Measurements from ENCODE around the gene SLC12A2. TPM values are rescaled to one million over a fixed set of nuclear protein-coding genes. Genes with fewer than 3 reads are reported as not detected.

Gene SLC12A2
- total RNA-seq, 1 experiment from 2014 or later = 31.4 TPM

- DNase-seq = no peak
- H3K4me1 ChIP-seq = peaks cover 3% of the 10 kb centered on the region; the same call in 1 of the 2 replicates
- no peaks in the 10 kb centered on the region for H3K9me3 ChIP-seq (replicated peaks)
- H3K36me3 ChIP-seq = peaks cover 12% of the 10 kb centered on the region
- H3K27me3 ChIP-seq = no peaks in the 10 kb centered on the region
- H3K4me3 ChIP-seq = no peak overlapping the region
- H3K27ac ChIP-seq = no peak overlapping the region
Observed at GRCh38 chr5:128172102-128172501, 88.5 kb downstream of the SLC12A2 start.

- Histone ChIP-seq H3K27me3 (no peaks in the 10 kb centered on the region), H3K36me3 (peaks cover 12% of the 10 kb centered on the region), H3K4me3 (no peak overlapping the region), H3K4me1 (peaks cover under 1% of the 10 kb centered on the region; the same call in 1 of the 2 replicates), H3K27ac (no peak overlapping the region), H3K9me3 (replicated peaks) (no peaks in the 10 kb centered on the region)
- no peak for DNase-seq
Observed at GRCh38 chr5:128174951-128175350, 91.4 kb downstream of the SLC12A2 start.

GRCh38 chr5:128192368-128192767 lies 108.8 kb downstream of the SLC12A2 start:
- Histone ChIP-seq H3K4me1 (no peaks in the 10 kb centered on the region), H3K36me3 (peaks cover 14% of the 10 kb centered on the region), H3K27ac (no peak overlapping the region), H3K4me3 (no peak overlapping the region), H3K9me3 (replicated peaks) (no peaks in the 10 kb centered on the region), H3K27me3 (no peaks in the 10 kb centered on the region)
- DNase-seq = peak in 1 of 2 experiments; percentile 39

- H3K4me1 ChIP-seq = no peaks in the 10 kb centered on the region
- no peak for DNase-seq
- H3K27ac ChIP-seq = no peak overlapping the region
- no peaks in the 10 kb centered on the region for H3K27me3 ChIP-seq
- H3K9me3 ChIP-seq (replicated peaks) = no peaks in the 10 kb centered on the region
- no peak overlapping the region for H3K4me3 ChIP-seq
- H3K36me3 ChIP-seq = peaks cover 11% of the 10 kb centered on the region
Observed at GRCh38 chr5:128193665-128194390, 110.3 kb downstream of the SLC12A2 start.

- Histone ChIP-seq H3K27me3 (no peaks in the 10 kb centered on the region), H3K27ac (no peak overlapping the region), H3K36me3 (0 out of 2 replicates have a peak, but pooled peaks cover 3% of the 10 kb centered on the region), H3K4me1 (no peaks in the 10 kb centered on the region), H3K9me3 (replicated peaks) (no peaks in the 10 kb centered on the region), H3K4me3 (no peak overlapping the region)
- DNase-seq = no peak
Observed at GRCh38 chr5:128195316-128195715, 111.8 kb downstream of the SLC12A2 start.

GRCh38 chr5:128196080-128196479 lies 112.5 kb downstream of the SLC12A2 start:
- Histone ChIP-seq H3K4me1 (no peaks in the 10 kb centered on the region), H3K27me3 (no peaks in the 10 kb centered on the region)

GRCh38 chr5:128196791-128197190 lies 113.2 kb downstream of the SLC12A2 start:
- H3K4me1 ChIP-seq = no peaks in the 10 kb centered on the region
- DNase-seq = no peak
- no peaks in the 10 kb centered on the region for H3K27me3 ChIP-seq
- no peaks in the 10 kb centered on the region for H3K36me3 ChIP-seq
- H3K4me3 ChIP-seq = no peak overlapping the region
- H3K27ac ChIP-seq = no peak overlapping the region
- no peaks in the 10 kb centered on the region for H3K9me3 ChIP-seq (replicated peaks)

More at GRCh38 chr5:128196080-128196479, 112.5 kb downstream of the SLC12A2 start:
- no peaks in the 10 kb centered on the region for H3K9me3 ChIP-seq (replicated peaks)
- H3K4me3 ChIP-seq = no peak overlapping the region
- H3K27ac ChIP-seq = no peak overlapping the region
- DNase-seq = no peak
- H3K36me3 ChIP-seq = 0 out of 2 replicates have a peak, but pooled peaks cover 3% of the 10 kb centered on the region

GRCh38 chr5:128197896-128198522 lies 114.4 kb downstream of the SLC12A2 start:
- Histone ChIP-seq H3K27ac (no peak overlapping the region), H3K4me1 (no peaks in the 10 kb centered on the region), H3K9me3 (replicated peaks) (no peaks in the 10 kb centered on the region), H3K4me3 (no peak overlapping the region), H3K27me3 (no peaks in the 10 kb centered on the region), H3K36me3 (no peaks in the 10 kb centered on the region)
- DNase-seq = no peak

GRCh38 chr5:128199104-128199503 lies 115.5 kb downstream of the SLC12A2 start:
- Histone ChIP-seq H3K4me1 (no peaks in the 10 kb centered on the region), H3K36me3 (no peaks in the 10 kb centered on the region), H3K27ac (no peak overlapping the region), H3K9me3 (replicated peaks) (no peaks in the 10 kb centered on the region), H3K4me3 (no peak overlapping the region), H3K27me3 (no peaks in the 10 kb centered on the region)
- DNase-seq = no peak

GRCh38 chr5:128199611-128200010 lies 116.0 kb downstream of the SLC12A2 start:
- H3K27me3 ChIP-seq = no peaks in the 10 kb centered on the region
- no peak overlapping the region for H3K4me3 ChIP-seq
- no peaks in the 10 kb centered on the region for H3K9me3 ChIP-seq (replicated peaks)
- DNase-seq = no peak
- H3K4me1 ChIP-seq = no peaks in the 10 kb centered on the region
- no peak overlapping the region for H3K27ac ChIP-seq
- no peaks in the 10 kb centered on the region for H3K36me3 ChIP-seq

GRCh38 chr5:128201065-128201926 lies 117.7 kb downstream of the SLC12A2 start:
- H3K4me3 ChIP-seq = peak overlapping the region; percentile 10; the same call in 1 of the 2 replicates

GRCh38 chr5:128202320-128202719 lies 118.8 kb downstream of the SLC12A2 start:
- Histone ChIP-seq H3K27ac (no peak overlapping the region), H3K4me1 (no peaks in the 10 kb centered on the region), H3K4me3 (no peak overlapping the region)

More at GRCh38 chr5:128201065-128201926, 117.7 kb downstream of the SLC12A2 start:
- no peak overlapping the region for H3K27ac ChIP-seq
- H3K36me3 ChIP-seq = no peaks in the 10 kb centered on the region
- H3K27me3 ChIP-seq = no peaks in the 10 kb centered on the region
- no peaks in the 10 kb centered on the region for H3K4me1 ChIP-seq
- peak; percentile 73 to 79 for DNase-seq
- H3K9me3 ChIP-seq (replicated peaks) = no peaks in the 10 kb centered on the region

GRCh38 chr5:128208436-128208835 lies 124.9 kb downstream of the SLC12A2 start:
- Histone ChIP-seq H3K4me3 (no peak overlapping the region), H3K36me3 (no peaks in the 10 kb centered on the region), H3K27ac (no peak overlapping the region), H3K9me3 (replicated peaks) (no peaks in the 10 kb centered on the region), H3K27me3 (no peaks in the 10 kb centered on the region), H3K4me1 (peaks cover 2% of the 10 kb centered on the region; the same call in 1 of the 2 replicates)
- no peak for DNase-seq

More at GRCh38 chr5:128202320-128202719, 118.8 kb downstream of the SLC12A2 start:
- Histone ChIP-seq H3K9me3 (replicated peaks) (no peaks in the 10 kb centered on the region), H3K27me3 (no peaks in the 10 kb centered on the region), H3K36me3 (no peaks in the 10 kb centered on the region)
- no peak for DNase-seq

- no peaks in the 10 kb centered on the region for H3K9me3 ChIP-seq (replicated peaks)
- no peaks in the 10 kb centered on the region for H3K36me3 ChIP-seq
- peaks cover 2% of the 10 kb centered on the region; the same call in 1 of the 2 replicates for H3K4me1 ChIP-seq
- DNase-seq = no peak
- no peaks in the 10 kb centered on the region for H3K27me3 ChIP-seq
- no peak overlapping the region for H3K4me3 ChIP-seq
- no peak overlapping the region for H3K27ac ChIP-seq
Observed at GRCh38 chr5:128212191-128212806, 128.7 kb downstream of the SLC12A2 start.

Data from SJCRH30 (cell line).